GM19324 (cell line): Measurements from ENCODE around the gene DOCK8.
"Not testable (repeated sequence)": the region's sequence is repeated elsewhere in the genome, so short reads cannot be mapped to it uniquely, and the experiment has no call there.

Experiments
- ATAC-seq: cut with Tn5 transposase; IDR thresholded peaks from one replicate; pipeline ENCODE4 v1.9.1; 2021; ENCODE audit warnings: mild to moderate bottlenecking, moderate library complexity; ENCODE audit not compliant: unreplicated experiment, low FRiP score

DOCK8 gene

DNA sequence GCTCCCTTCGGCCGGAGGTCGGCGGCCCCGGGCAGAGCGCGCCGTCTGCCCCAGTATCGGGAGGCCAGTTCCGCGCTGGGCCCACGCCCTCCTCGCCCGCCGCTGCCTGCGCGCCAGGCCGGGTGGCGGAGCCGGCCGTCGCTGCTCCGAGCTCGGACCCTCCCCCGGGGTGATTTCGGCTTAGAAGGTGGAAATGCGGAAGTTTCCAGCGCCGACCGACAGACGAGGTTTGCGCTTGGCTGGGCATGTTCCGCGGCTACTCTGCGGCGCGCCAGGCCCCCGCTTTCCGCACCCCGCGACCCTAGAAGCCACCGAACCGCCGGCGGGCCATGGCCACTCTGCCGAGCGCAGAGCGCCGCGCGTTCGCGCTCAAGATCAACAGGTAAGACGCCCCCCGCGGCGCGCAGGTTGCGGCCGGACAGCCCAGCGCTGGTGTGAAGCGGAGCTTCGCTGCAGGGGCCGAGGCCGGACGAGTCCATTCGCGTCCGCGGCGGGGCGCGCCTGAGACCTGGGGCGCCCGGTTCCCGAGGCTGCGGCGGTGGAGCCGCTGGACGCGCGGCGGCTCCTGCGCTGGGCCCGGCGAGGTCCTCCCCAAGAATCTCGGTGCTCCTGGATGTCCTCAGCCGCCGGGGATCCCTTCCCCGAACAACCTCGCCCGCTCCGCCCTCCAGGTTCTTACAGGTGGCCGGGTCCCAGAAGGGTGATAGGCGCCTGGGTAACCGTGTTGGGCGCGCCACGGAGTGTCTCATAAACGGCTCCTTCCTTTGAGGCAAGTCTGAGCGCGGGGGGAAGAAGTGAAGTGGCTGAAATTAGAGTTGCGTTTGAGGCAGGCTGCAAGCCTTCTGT is at the start of gene DOCK8:
Gene DOCK8, plus strand, starts transcription at position 218 of the 846 bp plus-strand sequence. Its CDS starts 112 bp downstream, at position 330.
- ATAC-seq, result peak; percentile 85

DNA sequence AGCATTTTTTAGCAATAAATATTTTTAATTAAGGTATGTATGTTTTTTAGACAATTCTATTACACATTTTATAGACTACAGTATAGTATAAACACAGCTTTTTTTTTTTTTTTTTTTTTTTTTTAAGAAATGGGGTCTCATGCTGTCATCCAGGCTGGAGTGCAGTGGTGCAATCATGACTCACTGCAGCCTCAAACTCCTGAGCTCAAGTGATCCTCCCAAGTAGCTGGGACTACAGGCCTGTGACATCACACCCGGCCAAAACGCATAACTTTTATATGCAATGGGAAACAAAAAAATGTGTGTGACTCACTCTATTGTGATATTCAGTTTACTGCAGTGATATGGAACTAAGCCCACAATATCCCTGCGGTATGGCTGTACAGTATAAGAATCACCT is 44.9 kb upstream of the DOCK8 start:
- not testable (repeated sequence) for ATAC-seq

DNA sequence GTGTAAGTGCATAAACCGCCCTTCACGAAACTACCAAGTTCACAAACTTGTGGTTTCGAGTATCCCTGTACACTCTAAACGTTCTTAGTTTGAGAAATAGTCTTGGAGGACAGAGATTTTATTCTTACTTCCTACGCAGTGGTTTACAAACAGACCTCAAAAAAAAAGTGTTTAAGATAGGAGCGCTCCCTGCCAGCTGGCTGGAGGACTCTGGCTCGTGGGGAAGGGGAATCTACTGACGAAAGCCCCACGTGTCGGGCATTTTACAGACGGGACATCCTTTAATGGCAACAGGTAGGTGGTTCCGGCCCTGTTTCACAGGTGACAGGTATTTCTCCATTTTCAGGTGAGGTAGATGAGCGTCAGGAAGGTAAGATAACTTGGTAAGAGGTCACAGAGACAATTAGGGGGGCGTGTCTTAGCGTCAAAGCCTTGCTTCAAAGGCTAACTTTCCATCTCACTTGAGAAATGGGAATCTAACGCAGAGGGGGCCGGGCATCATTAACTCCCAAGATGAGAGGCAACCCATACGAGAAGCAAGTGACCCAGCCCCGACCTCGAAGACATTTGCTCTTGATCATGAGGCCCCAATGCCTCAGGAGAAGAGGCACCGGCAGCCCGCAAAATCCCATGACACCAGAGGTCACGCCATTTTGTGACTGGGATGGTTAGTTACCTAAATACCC is 36.4 kb upstream of the DOCK8 start:
- not testable (repeated sequence) for ATAC-seq

DNA sequence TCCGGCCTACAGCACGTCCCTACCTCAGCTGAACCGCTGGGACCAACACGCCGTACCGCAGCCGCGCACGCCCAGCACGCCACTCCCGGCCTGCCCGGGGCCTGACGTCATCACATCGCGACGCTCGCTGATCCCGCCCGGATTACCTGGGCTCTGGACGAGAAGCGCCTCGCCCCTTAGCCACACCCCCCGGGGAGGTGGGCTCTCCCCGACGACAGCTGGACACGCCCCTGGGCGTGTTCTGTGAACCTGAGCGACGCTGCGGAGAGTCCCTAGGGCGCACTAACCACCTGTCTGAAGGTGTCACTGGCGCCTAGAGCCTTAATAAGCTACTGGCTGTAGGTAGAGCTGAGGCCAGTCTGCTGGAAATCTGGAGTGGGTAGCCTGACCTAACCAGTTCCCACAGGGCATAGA is 35.7 kb upstream of the DOCK8 start, which contains the start of gene ZNG1A:
Gene ZNG1A, minus strand, starts transcription at position 87 of the 414 bp plus-strand sequence. CDS start 87 bp downstream, outside the sequence.
- not testable (repeated sequence) for ATAC-seq

DNA sequence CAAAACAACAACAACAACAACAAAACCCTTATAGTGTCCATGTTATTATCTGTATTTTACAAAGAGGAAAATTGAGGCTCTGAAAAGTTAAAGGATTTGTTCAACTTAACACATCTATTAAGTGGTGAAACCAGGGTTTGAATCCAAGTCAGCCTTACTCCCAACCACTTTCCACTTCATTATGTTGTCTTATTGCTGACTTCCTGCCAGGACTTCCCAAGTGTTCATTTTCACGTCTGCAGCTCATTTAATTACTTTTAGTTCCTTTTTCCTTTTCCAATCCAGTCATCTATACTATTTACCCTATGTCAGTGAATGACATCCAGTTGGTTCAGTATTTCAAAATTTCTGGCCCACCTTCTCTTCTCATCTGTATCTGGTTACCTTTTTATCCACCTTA is 15.1 kb upstream of the DOCK8 start:
- not testable (repeated sequence) for ATAC-seq

DNA sequence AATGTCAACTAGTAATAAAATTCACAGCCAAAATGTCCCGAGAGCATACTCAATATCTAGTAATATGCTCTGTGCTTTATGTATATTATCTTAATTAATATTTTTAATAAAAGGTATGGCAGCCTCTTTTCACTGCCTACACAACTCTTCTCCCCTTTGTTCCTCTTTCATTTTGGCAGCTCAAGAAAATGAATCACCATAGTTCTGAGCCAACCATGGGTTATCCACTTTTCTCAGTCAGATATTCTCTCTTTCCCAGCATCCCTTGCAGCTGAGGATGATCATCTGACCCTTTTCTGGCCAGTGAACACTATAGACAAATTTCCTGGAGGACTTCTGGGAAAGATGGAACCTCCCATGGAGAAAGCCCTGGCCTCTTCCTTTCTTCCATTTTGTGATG is 8.2 kb upstream of the DOCK8 start:
- ATAC-seq, result no peak

DNA sequence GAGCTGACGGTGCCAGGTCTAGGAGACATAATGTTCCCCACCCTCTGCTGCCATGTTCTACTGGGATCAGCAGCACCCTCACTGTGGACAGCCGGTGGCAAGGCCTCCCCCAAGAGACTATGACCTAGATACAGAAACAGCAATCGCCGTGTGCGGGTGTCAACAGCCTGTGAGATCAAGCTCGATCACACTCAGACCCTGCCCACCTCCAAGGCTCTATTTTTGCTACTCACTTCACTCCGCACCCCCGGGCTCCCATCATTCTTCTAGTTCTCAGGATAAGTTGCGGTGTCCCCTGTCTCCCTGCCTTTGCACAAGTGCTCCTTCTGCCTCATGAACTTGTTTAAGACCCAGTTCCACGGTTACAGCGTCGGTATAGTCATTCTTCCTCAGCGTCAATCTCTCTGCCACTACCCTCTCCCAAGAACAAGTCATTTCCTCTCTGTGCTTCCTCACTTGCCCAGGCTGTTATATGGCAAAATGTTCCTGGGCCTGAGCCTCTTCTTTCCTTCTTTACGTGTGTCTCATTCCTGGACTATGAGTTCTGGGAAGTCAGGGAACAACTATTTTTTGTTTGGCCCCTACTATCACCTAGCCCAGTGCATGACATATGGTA is 5.4 kb upstream of the DOCK8 start:
- no peak for ATAC-seq

DNA sequence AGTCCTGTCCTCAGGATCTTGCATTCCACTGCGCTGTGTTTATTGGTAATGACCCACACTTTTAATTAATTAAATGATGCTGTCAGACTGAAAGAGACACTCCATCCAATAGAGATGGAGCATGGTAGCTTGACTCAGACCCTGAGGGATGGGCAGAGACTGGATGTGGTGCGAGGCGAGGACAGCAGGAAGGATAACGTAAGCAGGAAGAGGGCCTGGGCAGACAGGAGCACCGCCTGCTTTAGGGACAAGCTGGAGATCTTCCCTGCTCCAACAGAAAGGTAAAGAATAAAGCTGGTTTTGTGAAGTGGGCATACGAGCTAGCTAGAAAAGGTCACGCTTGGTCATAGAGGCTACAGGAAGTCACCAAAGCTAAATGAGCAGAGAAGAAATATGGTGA is 3.6 kb upstream of the DOCK8 start:
- ATAC-seq, result no peak

DNA sequence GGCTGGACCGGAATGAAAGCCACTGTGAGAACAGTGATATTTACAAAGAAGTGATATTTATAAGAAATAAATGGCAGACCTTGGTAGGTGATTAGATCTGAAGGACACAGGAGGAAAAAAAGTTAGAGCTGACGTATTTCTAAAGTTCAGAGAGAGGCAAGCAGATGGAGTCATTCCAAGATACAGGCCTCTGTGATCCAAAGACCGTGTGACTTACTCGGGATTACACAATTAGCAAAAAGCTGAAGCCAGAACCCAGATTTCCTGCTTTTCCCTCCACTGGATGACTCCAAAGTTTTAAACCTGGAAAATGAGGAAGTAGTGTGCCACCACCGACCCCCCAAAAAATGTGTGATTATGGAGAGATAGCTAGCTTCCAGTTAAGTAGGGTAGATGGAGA is 3.1 kb upstream of the DOCK8 start:
- no peak for ATAC-seq

DNA sequence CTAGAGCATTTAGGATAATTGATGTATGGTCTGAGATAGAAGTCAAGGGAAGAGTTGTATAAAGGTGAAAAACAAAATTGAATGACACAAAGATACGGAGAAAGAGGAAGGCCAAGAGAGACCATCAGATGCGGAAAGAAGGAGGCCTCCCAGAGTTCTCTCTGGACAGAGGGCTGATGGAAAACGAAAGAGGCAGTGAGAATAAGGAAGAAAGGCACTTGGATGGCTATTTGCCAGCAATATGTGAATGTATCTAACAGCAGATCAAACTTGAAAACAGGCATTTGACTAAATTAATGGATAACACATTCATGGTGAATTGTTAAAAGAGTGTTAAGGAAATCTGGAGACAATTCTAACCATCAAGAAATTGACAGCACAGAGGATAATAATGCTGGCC is 2.4 kb upstream of the DOCK8 start:
- ATAC-seq, result no peak

DNA sequence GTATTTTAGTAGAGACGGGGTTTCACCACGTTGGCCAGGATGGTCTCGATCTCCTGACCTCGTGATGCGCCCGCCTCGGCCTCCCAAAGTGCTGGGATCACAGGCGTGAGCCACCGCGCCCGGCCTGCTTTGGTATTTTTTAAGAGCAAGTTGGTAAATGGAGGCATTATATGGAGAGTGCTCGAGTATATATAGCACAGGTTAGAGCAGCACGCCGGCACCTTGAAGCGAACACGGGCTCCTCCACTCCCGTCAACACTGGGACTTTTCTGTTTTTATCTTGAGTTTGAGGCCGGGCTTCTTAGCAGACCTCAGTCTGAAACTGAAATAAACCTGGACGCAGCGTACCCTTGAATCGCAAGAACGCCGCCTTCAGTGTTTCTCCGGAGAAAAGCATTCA is 764 bp upstream of the DOCK8 start:
- ATAC-seq, result not testable (repeated sequence)

DNA sequence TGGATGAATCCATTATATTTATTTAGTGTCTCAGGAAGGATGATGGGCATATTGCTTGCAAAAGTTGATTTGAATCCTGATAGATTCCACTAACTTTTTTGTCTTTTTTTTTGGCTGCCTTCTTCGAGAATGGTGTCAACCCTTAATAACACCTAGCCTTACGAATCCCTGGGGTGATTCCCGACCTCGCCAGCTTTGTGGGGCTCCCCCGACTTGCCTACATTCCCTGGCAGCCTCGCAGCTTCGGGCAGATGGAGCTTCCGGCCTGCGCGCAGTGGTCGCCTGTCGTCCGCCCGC is 366 bp upstream of the DOCK8 start:
- ATAC-seq, result no peak

DNA sequence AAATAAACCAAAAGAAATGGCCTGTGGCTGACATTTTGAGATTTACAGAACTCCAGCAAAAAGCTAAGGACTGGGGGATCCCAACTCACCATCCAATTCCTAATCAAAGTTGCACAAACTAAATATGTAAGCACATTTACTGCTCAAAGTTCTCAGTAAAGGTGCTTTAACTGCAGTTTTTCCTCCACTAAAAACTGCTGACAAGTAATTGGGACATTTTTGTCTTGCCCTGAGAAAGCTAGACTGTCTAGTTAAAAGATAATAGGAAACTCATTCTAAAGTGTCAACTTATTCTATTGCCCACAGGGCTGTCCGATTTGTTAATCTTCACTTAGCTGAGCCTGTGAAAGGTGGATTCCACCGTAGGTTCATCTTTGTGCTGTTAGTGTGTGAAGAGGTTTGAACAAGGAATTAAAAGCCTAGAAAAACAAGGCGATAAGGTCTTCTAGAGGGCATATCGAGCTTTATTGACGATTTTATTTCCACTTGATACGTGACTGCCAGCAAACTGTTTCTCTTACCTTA is 1.0 kb downstream of the DOCK8 start:
- ATAC-seq, result no peak

DNA sequence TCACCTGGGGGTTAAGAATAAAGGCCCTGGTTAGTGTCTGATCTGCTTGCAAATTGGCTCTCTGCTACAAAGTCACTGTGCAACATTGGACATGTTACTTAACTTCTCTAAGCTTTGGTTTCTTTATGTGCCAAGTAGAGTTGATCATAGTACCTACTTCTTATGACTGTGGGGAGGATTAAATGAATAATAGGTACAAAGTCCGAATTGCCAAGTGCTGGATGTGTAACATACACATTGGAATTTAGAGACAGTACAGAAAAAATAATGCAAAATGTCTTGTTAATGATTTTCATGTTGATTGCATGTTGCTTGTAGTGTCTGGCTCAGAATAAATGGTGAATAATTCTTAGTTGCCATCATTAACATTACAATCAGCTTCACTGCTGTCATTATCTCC is 2.2 kb downstream of the DOCK8 start:
- ATAC-seq, result no peak

DNA sequence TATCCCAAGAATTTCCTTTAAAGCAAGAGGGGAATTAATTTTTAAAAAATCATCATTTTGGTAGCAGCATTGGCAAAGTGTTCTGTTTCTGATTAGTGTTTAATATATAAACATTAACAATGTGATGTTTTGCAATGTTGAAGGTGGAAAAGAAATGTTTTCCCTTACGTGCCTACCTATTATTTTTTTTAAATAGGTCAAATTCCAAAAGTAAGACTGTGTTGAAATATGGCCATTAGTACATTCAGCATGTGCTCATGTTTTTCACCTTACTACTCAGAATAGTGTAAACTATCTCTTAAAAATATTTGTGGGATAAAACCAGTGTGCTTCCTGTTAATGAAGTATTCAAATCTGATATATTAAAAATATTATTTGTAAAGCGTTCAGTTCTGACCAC is 3.3 kb downstream of the DOCK8 start:
- no peak for ATAC-seq

DNA sequence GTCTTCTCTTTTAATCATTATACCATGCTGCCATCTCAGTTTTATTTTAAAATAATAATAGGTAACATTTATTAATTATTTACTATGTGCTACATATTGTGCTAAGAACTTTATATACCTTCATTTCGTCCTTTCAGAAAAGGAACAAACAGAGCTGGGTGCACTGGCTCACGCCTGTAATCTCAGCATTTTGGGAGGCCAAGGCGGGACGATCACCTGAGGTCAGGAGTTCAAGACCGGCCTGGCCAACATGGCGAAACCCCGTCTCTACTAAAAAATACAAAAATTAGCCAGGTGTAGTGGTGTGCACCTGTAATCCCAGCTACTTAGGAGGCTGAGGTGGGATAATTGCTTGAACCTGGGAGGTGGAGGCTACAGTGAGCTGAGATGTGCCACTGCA is 4.4 kb downstream of the DOCK8 start:
- ATAC-seq, result not testable (repeated sequence)

DNA sequence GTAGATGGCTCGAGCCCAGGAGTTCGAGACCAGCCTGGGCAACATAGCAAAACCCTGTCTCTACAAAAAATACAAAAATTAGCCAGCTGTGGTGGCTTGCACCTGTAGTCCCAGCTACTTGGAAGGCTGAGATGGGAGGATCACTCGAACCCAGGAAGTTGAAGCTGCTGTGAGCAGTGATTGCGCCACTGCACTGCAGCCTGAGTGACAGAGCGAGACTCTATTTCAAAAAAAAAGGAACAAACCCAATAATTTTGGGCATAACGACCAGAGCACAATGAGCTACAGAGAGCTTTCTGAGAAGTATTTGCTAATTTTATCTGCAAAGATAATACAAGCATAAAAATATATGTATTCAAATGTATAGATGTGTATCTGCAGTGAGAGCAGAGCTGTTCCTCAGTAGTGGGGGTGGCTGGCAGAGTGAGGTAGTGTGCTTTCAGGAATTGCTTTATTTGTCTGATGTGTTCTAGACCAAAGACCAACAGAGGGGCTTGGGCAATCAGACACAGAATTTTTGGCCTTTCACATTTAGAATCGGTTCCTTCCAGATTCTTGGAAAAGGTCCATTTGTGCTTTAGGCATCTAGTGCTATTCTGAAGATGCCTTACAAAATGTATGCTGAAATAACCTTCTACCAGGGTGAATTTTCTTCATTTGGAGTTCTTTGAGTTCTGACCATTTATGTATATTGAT is 5.2 kb downstream of the DOCK8 start:
- ATAC-seq, result no peak

DNA sequence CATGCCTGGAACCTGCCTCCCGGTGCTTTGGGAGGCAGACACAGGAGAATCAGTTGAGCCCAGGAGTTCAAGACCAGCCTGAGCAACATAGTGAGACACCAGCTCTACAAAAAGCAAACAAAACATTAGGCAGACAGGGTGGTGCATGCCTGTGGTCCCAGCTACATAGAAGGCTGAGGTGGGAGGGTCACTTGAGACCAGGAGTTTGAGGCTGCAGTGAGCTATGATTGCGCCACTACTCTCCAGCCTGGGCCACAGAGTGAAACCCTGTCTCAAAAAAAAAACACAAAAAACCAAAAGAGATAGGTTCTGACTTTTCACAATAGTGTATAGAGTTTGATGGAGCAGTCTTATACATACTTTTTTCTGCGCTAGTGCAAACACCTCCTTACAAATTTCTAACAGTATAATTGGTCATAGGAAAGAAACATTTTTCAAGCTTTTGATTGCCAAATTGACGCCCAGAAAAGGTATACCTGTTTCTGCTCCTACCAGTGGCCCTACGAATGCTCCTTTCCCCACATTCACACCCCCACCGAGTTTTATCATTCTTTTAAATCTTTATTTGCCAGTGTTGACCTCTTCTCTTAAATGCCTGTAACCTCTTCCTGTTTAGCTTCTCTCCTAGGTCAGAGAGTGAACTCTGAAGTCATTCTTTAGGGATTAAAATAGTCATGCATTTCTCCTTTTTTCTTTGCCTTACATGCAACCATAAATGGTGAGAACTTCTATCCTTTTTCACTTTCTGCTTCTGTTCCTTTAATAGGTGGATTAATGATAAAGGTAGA is 7.5 kb downstream of the DOCK8 start:
- no peak for ATAC-seq

DNA sequence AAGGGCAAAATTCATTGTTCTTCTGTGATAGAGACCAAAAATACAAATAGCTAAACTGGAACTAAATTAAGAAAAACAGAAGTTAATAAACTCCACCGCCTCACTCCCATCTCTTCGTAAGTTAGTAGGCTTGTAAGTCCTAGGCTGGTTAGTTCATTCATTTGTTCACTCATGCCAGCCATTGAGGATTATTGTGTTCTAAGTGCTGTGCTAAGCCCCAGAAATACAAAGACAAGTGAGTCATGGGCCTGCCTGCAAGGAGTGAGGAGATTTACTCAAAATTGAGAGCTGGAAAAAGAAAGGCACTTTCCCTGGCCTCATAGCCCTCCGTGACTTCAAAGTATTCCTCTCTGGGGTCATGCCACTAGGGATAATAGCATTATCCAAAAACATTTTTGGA is 8.5 kb downstream of the DOCK8 start:
- no peak for ATAC-seq

DNA sequence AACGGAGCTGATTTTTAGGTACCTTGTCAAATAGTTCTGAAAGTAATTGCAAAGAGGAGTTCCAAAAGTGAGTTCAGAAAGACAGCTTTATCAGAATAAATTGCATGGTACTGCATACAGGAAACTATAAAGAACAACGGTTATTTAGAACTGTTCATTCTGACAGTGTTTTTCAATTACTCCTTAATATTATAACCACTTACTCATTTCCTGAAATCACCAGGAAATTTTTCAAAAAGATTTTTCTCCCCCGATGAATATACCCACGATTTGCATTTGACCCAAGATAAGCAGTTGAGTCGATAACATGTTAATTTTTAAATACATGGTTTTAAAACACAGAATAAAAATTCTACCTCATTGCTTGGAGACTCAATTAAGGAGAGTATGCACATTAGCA is 9.4 kb downstream of the DOCK8 start:
- no peak for ATAC-seq
